Neural crest cell (in vitro differentiated cells): Measurements from ENCODE around the gene RBM14. TPM values are rescaled to one million over a fixed set of nuclear protein-coding genes. Genes with fewer than 3 reads are reported as not detected.
"Not testable (repeated sequence)": the region's sequence is repeated elsewhere in the genome, so short reads cannot be mapped to it uniquely, and the experiment has no call there.

ENCODE experiments used
- DNase-seq: peaks from one replicate; pipeline ENCODE4 v3.0.0; 2021; ENCODE audit warnings: low read depth, mixed read lengths, low spot score
- H3K27ac Mint-ChIP-seq: one replicate; pipeline ENCODE4 v1.8.0; 2021; ENCODE audit warnings: mild to moderate bottlenecking, mixed read lengths; ENCODE audit not compliant: unreplicated experiment
- H3K27me3 Mint-ChIP-seq: 2 replicates; pipeline ENCODE4 v1.8.0; 2021; ENCODE audit warnings: low read depth, mild to moderate bottlenecking, mixed read lengths
- H3K36me3 Mint-ChIP-seq: 2 replicates; pipeline ENCODE4 v1.8.0; 2021; ENCODE audit warnings: low read depth, mild to moderate bottlenecking, mixed read lengths
- H3K4me1 Mint-ChIP-seq: 2 replicates; pipeline ENCODE4 v1.8.0; 2021; ENCODE audit warnings: mixed read lengths
- H3K4me3 Mint-ChIP-seq: one replicate; pipeline ENCODE4 v1.8.0; 2021; ENCODE audit warnings: mild to moderate bottlenecking, mixed read lengths
- H3K9me3 Mint-ChIP-seq: 2 replicates; pipeline ENCODE4 v1.8.0; 2021; ENCODE audit warnings: mixed read lengths
- total RNA-seq: library from RNA; stranded (reverse); gene quantifications from 2 replicates; pipeline ENCODE4 v1.2.1, GENCODE V29; 2021
- TF ChIP-seq, protein P1 (sequence below): fragments of 200-600 bp; sonication (generic); conservative IDR thresholded peaks from 2 replicates; pipeline ENCODE4 v1.5.0; 2021; ENCODE audit warnings: antibody characterized with exemption, mild to moderate bottlenecking

Gene RBM14
- total RNA-seq, 1 donor from 2014 or later = 160 TPM

- H3K4me1 Mint-ChIP-seq = no peaks in the 10 kb centered on the region
- TF ChIP-seq, protein P1, sequence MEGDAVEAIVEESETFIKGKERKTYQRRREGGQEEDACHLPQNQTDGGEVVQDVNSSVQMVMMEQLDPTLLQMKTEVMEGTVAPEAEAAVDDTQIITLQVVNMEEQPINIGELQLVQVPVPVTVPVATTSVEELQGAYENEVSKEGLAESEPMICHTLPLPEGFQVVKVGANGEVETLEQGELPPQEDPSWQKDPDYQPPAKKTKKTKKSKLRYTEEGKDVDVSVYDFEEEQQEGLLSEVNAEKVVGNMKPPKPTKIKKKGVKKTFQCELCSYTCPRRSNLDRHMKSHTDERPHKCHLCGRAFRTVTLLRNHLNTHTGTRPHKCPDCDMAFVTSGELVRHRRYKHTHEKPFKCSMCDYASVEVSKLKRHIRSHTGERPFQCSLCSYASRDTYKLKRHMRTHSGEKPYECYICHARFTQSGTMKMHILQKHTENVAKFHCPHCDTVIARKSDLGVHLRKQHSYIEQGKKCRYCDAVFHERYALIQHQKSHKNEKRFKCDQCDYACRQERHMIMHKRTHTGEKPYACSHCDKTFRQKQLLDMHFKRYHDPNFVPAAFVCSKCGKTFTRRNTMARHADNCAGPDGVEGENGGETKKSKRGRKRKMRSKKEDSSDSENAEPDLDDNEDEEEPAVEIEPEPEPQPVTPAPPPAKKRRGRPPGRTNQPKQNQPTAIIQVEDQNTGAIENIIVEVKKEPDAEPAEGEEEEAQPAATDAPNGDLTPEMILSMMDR = no peak
- H3K27ac Mint-ChIP-seq = no peak overlapping the region
Measured at GRCh38 chr11:66603072-66603471, 13.4 kb upstream of the RBM14 start.

GRCh38 chr11:66604155-66604554, 12.3 kb upstream of the RBM14 start:
- no peak for DNase-seq
- Mint-ChIP-seq H3K4me3 (no peak overlapping the region), H3K36me3 (no peaks in the 10 kb centered on the region), H3K9me3 (no peaks in the 10 kb centered on the region), H3K27ac (no peak overlapping the region), H3K27me3 (no peaks in the 10 kb centered on the region), H3K4me1 (no peaks in the 10 kb centered on the region)
- TF ChIP-seq, protein P1 = no peak

More at GRCh38 chr11:66603072-66603471, 13.4 kb upstream of the RBM14 start:
- H3K27me3 Mint-ChIP-seq = no peaks in the 10 kb centered on the region
- no peak for DNase-seq
- H3K4me3 Mint-ChIP-seq = no peak overlapping the region
- no peaks in the 10 kb centered on the region for H3K9me3 Mint-ChIP-seq
- no peaks in the 10 kb centered on the region for H3K36me3 Mint-ChIP-seq

DNA sequence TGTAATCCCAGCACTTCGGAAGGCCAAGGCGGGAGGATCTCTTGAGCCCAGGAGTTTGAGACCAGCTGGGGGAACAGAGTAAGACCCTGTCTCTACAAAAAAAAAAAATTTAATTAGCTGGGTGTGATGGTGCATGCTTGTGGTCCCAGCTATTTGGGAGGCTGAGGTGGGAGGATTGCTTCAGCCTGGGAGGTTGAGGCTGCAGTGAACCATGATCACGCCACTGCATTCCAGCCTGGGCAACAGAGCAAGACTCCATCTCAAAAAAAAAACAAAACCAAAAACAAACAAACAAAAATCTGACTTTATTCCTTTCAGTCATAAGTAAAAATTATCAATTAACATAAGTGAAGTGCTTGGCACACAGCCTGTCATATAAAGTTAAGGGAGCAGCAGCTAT, 9.8 kb upstream of the RBM14 start:
- H3K4me1 Mint-ChIP-seq, H3K9me3 Mint-ChIP-seq, H3K27ac Mint-ChIP-seq, H3K4me3 Mint-ChIP-seq, DNase-seq, H3K27me3 Mint-ChIP-seq, H3K36me3 Mint-ChIP-seq: not testable (repeated sequence)

- H3K4me1 Mint-ChIP-seq = no peaks in the 10 kb centered on the region
- peak overlapping the region; percentile 67 for H3K27ac Mint-ChIP-seq
- no peaks in the 10 kb centered on the region for H3K9me3 Mint-ChIP-seq
- H3K4me3 Mint-ChIP-seq = no peak overlapping the region
- DNase-seq = no peak
- H3K27me3 Mint-ChIP-seq = no peaks in the 10 kb centered on the region
- H3K36me3 Mint-ChIP-seq = peaks cover 2% of the 10 kb centered on the region
- TF ChIP-seq, protein P1 = no peak
Measured at GRCh38 chr11:66607126-66607834, 9.2 kb upstream of the RBM14 start.

- H3K4me1 Mint-ChIP-seq = no peaks in the 10 kb centered on the region
- no peaks in the 10 kb centered on the region for H3K9me3 Mint-ChIP-seq
- TF ChIP-seq, protein P1 = no peak
- H3K36me3 Mint-ChIP-seq = peaks cover 2% of the 10 kb centered on the region
- H3K4me3 Mint-ChIP-seq = no peak overlapping the region
- no peaks in the 10 kb centered on the region for H3K27me3 Mint-ChIP-seq
- peak overlapping the region; percentile 11 for H3K27ac Mint-ChIP-seq
- no peak for DNase-seq
Measured at GRCh38 chr11:66609721-66610617, 6.5 kb upstream of the RBM14 start.

DNA sequence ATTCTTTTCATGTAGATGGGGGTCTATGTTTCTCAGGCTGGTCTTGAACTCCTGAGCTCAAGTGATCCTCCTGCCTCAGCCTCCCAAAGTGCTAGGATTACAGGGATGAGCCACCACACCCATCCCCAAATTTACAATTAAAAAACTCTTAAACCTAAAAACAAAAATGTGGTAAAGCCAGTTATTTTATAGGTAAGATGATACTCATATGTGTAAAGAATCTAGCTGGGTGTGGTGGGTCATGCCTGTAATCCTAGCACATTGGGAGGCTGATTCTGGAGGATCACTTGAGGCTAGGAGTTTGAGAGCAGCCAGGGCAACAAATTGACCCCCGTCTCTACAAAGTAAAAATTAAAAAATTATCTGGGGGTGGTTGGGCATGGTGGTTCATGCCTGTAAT, 4.0 kb upstream of the RBM14 start:
- H3K4me3 Mint-ChIP-seq = no peak overlapping the region
- TF ChIP-seq, protein P1 = no peak
- H3K27ac Mint-ChIP-seq = no peak overlapping the region
- peaks cover 3% of the 10 kb centered on the region for H3K36me3 Mint-ChIP-seq
- no peak for DNase-seq
- no peaks in the 10 kb centered on the region for H3K9me3 Mint-ChIP-seq
- H3K4me1 Mint-ChIP-seq = peaks cover 15% of the 10 kb centered on the region
- H3K27me3 Mint-ChIP-seq = no peaks in the 10 kb centered on the region
